ENCODE results near the gene CTNNBL1. TPM values are rescaled to one million over a fixed set of nuclear protein-coding genes. Genes with fewer than 3 reads are reported as not detected.
A peak's percentile ranks its signal among the peaks of the same experiment; 100 is the strongest.

CTNNBL1 gene
- total RNA-seq, 1 donor from 2014 or later: 87.7 TPM

DNA sequence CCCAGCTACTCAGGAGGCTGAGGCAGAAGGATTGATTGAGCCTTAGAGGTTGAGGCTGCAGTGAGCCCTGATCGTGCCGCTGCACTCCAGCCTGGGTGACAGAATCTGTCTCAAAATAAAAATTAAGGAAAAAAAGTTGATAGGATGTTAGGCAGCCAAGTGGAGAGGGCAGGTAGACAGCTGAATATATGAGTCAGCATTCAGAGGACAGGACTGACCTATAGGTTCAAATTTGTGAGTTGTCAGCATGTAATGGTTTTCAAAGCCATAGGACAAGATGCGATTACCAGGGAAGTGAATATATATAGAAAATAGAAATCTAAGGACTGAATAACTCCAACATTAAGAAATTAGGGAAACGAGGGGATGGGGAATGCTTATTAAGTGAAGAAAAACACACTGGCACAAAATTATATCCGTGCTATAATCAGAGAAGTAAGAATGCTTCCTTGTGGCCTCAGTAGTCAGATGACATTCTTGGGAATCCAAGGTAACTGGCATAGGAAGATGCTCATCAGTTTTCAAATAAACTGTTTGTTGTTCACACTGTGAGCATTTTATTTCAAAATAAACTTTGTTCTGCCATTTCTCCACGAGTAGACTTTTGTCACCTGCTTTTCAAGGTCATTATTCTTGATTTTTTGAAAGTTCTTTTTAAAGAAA, 145.1 kb downstream of the CTNNBL1 start:
- no peaks in the 10 kb centered on the region for H3K27me3 Mint-ChIP-seq (ENCODE audit: low read depth)
- H3K4me3 Mint-ChIP-seq: no peak overlapping the region
- TF ChIP-seq, protein P1, sequence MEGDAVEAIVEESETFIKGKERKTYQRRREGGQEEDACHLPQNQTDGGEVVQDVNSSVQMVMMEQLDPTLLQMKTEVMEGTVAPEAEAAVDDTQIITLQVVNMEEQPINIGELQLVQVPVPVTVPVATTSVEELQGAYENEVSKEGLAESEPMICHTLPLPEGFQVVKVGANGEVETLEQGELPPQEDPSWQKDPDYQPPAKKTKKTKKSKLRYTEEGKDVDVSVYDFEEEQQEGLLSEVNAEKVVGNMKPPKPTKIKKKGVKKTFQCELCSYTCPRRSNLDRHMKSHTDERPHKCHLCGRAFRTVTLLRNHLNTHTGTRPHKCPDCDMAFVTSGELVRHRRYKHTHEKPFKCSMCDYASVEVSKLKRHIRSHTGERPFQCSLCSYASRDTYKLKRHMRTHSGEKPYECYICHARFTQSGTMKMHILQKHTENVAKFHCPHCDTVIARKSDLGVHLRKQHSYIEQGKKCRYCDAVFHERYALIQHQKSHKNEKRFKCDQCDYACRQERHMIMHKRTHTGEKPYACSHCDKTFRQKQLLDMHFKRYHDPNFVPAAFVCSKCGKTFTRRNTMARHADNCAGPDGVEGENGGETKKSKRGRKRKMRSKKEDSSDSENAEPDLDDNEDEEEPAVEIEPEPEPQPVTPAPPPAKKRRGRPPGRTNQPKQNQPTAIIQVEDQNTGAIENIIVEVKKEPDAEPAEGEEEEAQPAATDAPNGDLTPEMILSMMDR (conservative IDR thresholded peaks at IDR 0.05): no peak
- no peak for DNase-seq (ENCODE audit: low read depth, low spot score)
- peak overlapping the region; percentile 19 for H3K27ac Mint-ChIP-seq (ENCODE audit: unreplicated experiment)
- peaks cover 3% of the 10 kb centered on the region for H3K9me3 Mint-ChIP-seq
- peaks cover 45% of the 10 kb centered on the region for H3K4me1 Mint-ChIP-seq
- H3K36me3 Mint-ChIP-seq (ENCODE audit: low read depth): peaks cover 9% of the 10 kb centered on the region

DNA sequence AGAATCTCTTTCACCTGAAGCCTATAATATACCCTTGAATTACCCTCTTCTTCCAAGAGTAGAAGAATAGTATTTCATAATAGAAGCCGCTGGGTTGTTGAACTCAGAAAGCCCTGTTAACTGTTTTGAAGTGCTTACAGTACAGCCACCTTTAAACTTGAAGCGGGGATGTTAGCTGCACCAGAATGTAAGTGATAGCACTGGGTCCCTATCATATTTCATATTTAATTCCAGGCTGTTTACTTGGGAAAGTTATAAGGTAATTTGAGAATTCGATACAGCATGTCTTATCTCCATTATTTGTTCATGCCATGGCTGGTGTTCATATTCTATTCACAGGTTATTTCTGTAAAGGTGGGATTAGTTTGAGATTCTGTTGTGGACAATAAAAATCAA, 145.6 kb downstream of the CTNNBL1 start:
- Mint-ChIP-seq H3K36me3 (ENCODE audit: low read depth) (peaks cover 9% of the 10 kb centered on the region), H3K4me3 (no peak overlapping the region), H3K9me3 (peaks cover 3% of the 10 kb centered on the region), H3K27ac (ENCODE audit: unreplicated experiment) (no peak overlapping the region), H3K4me1 (peaks cover 45% of the 10 kb centered on the region), H3K27me3 (ENCODE audit: low read depth) (no peaks in the 10 kb centered on the region)
- TF ChIP-seq, protein P1 (conservative IDR thresholded peaks at IDR 0.05): no peak
- DNase-seq (ENCODE audit: low read depth, low spot score): no peak

DNA sequence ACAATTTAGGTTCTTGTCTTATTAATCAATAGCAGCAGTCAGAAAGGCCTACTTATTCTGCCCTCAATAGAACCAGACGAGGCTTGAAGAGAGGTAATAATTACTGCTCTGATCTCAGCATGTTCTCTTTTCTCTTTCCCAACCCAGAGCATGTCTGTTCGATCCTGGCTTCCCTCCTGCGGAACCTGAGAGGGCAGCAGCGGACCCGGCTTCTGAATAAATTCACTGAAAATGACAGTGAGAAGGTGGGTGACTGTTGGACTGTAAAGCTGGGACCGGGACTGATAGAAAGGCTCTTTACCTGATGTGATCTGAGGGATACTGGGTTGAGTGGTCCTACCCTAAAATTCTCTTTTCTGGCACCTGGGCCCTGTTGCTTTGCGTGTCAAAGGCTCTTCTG, 146.1 kb downstream of the CTNNBL1 start:
- peaks cover 9% of the 10 kb centered on the region for H3K36me3 Mint-ChIP-seq (ENCODE audit: low read depth)
- H3K4me3 Mint-ChIP-seq: no peak overlapping the region
- TF ChIP-seq, protein P1 (conservative IDR thresholded peaks at IDR 0.05): no peak
- no peak overlapping the region for H3K27ac Mint-ChIP-seq (ENCODE audit: unreplicated experiment)
- no peaks in the 10 kb centered on the region for H3K27me3 Mint-ChIP-seq (ENCODE audit: low read depth)
- no peak for DNase-seq (ENCODE audit: low read depth, low spot score)
- peaks cover 45% of the 10 kb centered on the region for H3K4me1 Mint-ChIP-seq
- H3K9me3 Mint-ChIP-seq: peaks cover 3% of the 10 kb centered on the region

DNA sequence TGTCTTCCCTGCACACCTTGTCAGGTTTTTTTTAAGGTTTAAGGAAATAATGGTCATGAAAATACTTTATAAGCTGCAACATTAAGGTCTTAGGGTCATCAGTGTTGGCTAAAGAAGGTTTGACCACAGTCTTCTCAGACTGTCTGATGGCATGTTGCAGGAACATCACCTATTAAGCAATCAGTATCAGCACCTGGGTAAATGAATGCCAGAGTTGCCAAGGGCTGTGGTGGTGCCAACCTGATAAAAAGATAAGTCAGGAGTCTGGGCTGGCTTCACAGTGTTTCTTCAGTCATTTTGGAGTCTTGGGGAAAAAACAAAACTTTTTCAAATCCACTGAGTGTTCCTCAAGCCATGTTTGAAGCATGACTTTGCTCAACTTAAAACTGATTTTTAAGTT, 147.6 kb downstream of the CTNNBL1 start:
- peaks cover 53% of the 10 kb centered on the region for H3K4me1 Mint-ChIP-seq
- TF ChIP-seq, protein P1 (conservative IDR thresholded peaks at IDR 0.05): no peak
- H3K4me3 Mint-ChIP-seq: no peak overlapping the region
- no peak for DNase-seq (ENCODE audit: low read depth, low spot score)
- peaks cover 7% of the 10 kb centered on the region for H3K36me3 Mint-ChIP-seq (ENCODE audit: low read depth)
- H3K27ac Mint-ChIP-seq (ENCODE audit: unreplicated experiment): no peak overlapping the region
- H3K9me3 Mint-ChIP-seq: peaks cover under 1% of the 10 kb centered on the region
- no peaks in the 10 kb centered on the region for H3K27me3 Mint-ChIP-seq (ENCODE audit: low read depth)

DNA sequence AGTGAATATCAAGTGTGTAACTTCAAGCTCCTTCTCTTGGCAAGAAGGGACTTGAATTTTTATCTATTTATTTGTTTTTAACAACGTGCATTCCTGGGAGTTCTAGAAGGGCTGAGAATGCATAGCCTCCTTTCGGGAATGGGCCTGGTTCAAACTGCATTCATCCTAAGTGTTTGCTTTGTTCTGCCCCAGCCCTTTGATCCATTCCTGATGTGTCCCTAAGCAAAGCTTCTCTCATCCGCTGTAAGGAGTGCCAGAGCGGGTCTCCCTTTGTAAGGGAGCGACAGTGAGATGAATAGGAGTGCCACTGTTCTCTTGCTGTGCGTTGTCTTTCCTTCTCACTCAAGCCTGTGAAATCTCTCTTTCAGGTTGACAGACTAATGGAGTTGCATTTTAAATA, 148.1 kb downstream of the CTNNBL1 start:
- Mint-ChIP-seq H3K36me3 (ENCODE audit: low read depth) (peaks cover 6% of the 10 kb centered on the region), H3K4me1 (peaks cover 56% of the 10 kb centered on the region), H3K4me3 (peak overlapping the region; percentile 13), H3K9me3 (no peaks in the 10 kb centered on the region), H3K27me3 (ENCODE audit: low read depth) (no peaks in the 10 kb centered on the region), H3K27ac (ENCODE audit: unreplicated experiment) (peak overlapping the region; percentile 89)
- TF ChIP-seq, protein P1 (conservative IDR thresholded peaks at IDR 0.05): no peak
- DNase-seq (ENCODE audit: low read depth, low spot score): peak; percentile 14
